ENCODE data around the gene RAB17. TPM values are rescaled to one million over a fixed set of nuclear protein-coding genes. Genes with fewer than 3 reads are reported as not detected.

Gene RAB17
- total RNA-seq, 1 experiment from 2014 or later, result 60.9 TPM

DNA sequence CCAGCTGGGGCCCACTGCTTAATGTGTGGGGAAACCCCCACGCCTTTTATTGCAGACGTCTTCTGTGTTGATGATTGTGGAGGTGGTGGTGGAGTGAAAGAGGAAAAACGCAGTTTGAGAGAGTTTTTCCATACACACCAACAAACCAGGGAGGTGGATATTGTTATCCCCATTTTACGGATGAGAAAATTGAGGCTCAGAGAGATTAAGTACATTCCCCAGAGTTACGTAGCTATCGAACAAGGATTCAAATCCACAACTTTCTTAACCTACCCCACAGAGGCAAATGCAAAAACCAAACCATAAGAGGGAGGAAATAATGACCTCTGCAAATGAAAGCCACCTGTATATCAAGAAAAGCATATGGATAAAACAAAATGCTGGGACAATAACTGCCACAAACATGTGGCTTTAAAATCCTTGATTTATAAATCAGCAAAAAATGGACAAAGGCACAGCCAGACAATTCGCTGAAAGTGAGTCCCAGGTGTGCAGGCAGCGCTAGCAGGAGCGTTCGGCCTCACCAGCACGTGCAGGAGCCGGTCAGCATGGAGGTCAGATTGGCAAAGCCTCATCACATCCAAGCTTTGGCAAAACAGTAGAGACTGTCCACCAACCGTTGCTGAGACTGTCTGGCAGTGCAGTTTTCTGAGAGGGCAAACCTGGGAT is 12.6 kb upstream of the RAB17 start:
- ChIA-PET CTCF (interaction anchor here (0.5 kb wide), 1 partner anchor 8 kb away, joined by 3 read pairs; no protein-coding TSS in a partner anchor), POLR2A (no interaction called here)
- Mint-ChIP-seq H3K27me3 (ENCODE audit: insufficient read depth, unreplicated experiment) (no peaks in the 10 kb centered on the region), H3K4me3 (ENCODE audit: unreplicated experiment) (no peak overlapping the region), H3K9me3 (ENCODE audit: unreplicated experiment) (no peaks in the 10 kb centered on the region), H3K36me3 (ENCODE audit: insufficient read depth, unreplicated experiment) (no peaks in the 10 kb centered on the region), H3K27ac (ENCODE audit: unreplicated experiment) (peak overlapping the region; percentile 85), H3K4me1 (ENCODE audit: low read depth, unreplicated experiment) (peaks cover 16% of the 10 kb centered on the region)
- Histone ChIP-seq H3K9me3 (no peaks in the 10 kb centered on the region), H3K27me3 (replicated peaks; ENCODE audit: control insufficient read depth, insufficient read depth, low read length) (no peaks in the 10 kb centered on the region), H3K4me3 (ENCODE audit: low read depth, low read length) (no peak overlapping the region), H3K36me3 (ENCODE audit: control insufficient read depth, insufficient read depth, low read length) (no peaks in the 10 kb centered on the region), H3K4me1 (peaks cover 42% of the 10 kb centered on the region)
- BruUV-seq (replicated peaks), result no TSS peak
- intact Hi-C loops (cut with micrococcal nuclease; ENCODE audit: unreplicated experiment), result no loop called here
- TF ChIP-seq, protein P1, sequence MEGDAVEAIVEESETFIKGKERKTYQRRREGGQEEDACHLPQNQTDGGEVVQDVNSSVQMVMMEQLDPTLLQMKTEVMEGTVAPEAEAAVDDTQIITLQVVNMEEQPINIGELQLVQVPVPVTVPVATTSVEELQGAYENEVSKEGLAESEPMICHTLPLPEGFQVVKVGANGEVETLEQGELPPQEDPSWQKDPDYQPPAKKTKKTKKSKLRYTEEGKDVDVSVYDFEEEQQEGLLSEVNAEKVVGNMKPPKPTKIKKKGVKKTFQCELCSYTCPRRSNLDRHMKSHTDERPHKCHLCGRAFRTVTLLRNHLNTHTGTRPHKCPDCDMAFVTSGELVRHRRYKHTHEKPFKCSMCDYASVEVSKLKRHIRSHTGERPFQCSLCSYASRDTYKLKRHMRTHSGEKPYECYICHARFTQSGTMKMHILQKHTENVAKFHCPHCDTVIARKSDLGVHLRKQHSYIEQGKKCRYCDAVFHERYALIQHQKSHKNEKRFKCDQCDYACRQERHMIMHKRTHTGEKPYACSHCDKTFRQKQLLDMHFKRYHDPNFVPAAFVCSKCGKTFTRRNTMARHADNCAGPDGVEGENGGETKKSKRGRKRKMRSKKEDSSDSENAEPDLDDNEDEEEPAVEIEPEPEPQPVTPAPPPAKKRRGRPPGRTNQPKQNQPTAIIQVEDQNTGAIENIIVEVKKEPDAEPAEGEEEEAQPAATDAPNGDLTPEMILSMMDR (IDR thresholded peaks at IDR 0.05; ENCODE audit: insufficient read depth in 1 of 2, low read depth in 1 of 2, low read length in 1 of 2, severe bottlenecking in 1 of 2, unreplicated experiment in 1 of 2), result no peak
- no peak for DNase-seq

DNA sequence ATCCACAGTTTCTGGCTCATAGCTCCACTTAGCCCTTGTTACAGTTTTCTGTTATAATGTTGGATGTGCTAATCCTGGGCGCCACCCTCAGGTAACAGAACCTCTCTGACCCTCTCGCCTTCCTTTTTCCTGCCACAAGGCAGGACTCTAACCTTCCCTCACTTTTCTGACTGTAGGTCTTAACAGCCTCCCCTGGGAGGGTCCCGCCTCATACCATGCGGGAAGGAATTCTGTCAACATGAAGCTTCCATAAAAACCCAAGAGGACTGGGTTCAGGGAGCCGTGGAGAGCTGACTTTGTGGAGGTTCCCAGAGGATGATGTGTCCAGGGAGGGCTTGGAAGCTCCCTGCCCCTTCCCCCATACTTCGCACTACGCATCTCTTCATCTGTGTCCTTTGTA is 11.9 kb upstream of the RAB17 start:
- CTCF ChIA-PET, result interaction anchor here (0.5 to 1.2 kb wide), 8 partner anchors 8 to 143 kb away, joined by 3 to 7 read pairs (median 4); no protein-coding TSS in a partner anchor
- POLR2A ChIA-PET, result interaction anchor here (0.8 kb wide), 1 partner anchor 12 kb away, joined by 4 read pairs; the partner anchor contains the start of gene RAB17
- DNase-seq, result no peak
- Mint-ChIP-seq H3K27ac (ENCODE audit: unreplicated experiment) (peak overlapping the region; percentile 85), H3K9me3 (ENCODE audit: unreplicated experiment) (no peaks in the 10 kb centered on the region), H3K4me1 (ENCODE audit: low read depth, unreplicated experiment) (peaks cover 23% of the 10 kb centered on the region), H3K27me3 (ENCODE audit: insufficient read depth, unreplicated experiment) (no peaks in the 10 kb centered on the region), H3K4me3 (ENCODE audit: unreplicated experiment) (peak overlapping the region; percentile 35), H3K36me3 (ENCODE audit: insufficient read depth, unreplicated experiment) (no peaks in the 10 kb centered on the region)
- no peaks in the 10 kb centered on the region for H3K27me3 ChIP-seq (replicated peaks; ENCODE audit: control insufficient read depth, insufficient read depth, low read length)
- H3K4me3 ChIP-seq (ENCODE audit: low read depth, low read length), result no peak overlapping the region
- no peaks in the 10 kb centered on the region for H3K9me3 ChIP-seq
- TF ChIP-seq, protein P1 (IDR thresholded peaks at IDR 0.05; ENCODE audit: insufficient read depth in 1 of 2, low read depth in 1 of 2, low read length in 1 of 2, severe bottlenecking in 1 of 2, unreplicated experiment in 1 of 2), result no peak
- no TSS peak for BruUV-seq (replicated peaks)
- no peaks in the 10 kb centered on the region for H3K36me3 ChIP-seq (ENCODE audit: control insufficient read depth, insufficient read depth, low read length)
- intact Hi-C loops (cut with micrococcal nuclease; ENCODE audit: unreplicated experiment), result no loop called here
- peaks cover 42% of the 10 kb centered on the region for H3K4me1 ChIP-seq

DNA sequence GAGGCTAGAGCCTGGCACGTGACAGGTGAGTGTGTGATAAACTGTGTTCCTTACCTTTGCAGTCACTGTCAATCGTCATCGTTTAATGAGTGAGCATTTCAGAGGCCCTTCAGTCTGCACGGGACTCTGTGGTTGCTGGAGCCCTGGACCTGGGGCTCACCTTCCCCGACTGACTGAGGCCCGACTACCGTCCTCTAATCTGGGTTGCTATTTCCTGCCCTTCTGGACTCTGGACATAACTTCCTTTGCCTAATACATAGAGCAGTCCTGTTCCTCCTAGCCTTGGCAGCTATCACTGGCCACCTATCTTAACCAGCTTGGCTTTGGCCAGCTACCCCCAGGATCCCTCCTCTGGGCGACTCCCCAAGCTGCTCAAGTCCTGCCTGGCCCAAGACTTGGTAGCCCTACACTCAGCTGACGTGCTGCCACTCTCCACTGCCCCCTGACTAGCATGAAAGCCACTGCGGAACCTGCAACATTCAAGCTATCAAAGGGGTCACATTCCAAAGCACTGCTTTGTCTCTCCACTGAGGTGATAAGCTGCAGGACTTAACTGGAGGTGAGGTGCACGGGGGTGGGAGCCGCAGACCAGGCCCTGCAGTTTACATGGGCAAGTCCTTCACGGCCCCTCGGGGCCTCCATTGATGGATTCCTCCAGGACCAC is 11.1 kb upstream of the RAB17 start:
- intact Hi-C loops (cut with micrococcal nuclease; ENCODE audit: unreplicated experiment), result no loop called here
- Histone ChIP-seq H3K27me3 (replicated peaks; ENCODE audit: control insufficient read depth, insufficient read depth, low read length) (no peaks in the 10 kb centered on the region), H3K4me3 (ENCODE audit: low read depth, low read length) (no peak overlapping the region), H3K36me3 (ENCODE audit: control insufficient read depth, insufficient read depth, low read length) (no peaks in the 10 kb centered on the region), H3K9me3 (no peaks in the 10 kb centered on the region), H3K4me1 (peaks cover 44% of the 10 kb centered on the region)
- H3K4me1 Mint-ChIP-seq (ENCODE audit: low read depth, unreplicated experiment), result peaks cover 28% of the 10 kb centered on the region
- no peak overlapping the region for H3K4me3 Mint-ChIP-seq (ENCODE audit: unreplicated experiment)
- no TSS peak for BruUV-seq (replicated peaks)
- peak overlapping the region; percentile 85 for H3K27ac Mint-ChIP-seq (ENCODE audit: unreplicated experiment)
- H3K36me3 Mint-ChIP-seq (ENCODE audit: insufficient read depth, unreplicated experiment), result no peaks in the 10 kb centered on the region
- ChIA-PET CTCF (interaction anchor here (0.6 to 1.2 kb wide), 8 partner anchors 10 to 143 kb away, joined by 3 to 7 read pairs (median 4); no protein-coding TSS in a partner anchor), POLR2A (interaction anchor here (0.8 to 1.0 kb wide), 2 partner anchors 11 to 114 kb away, joined by 4 read pairs; partner anchors contain the start of gene RAB17)
- H3K9me3 Mint-ChIP-seq (ENCODE audit: unreplicated experiment), result no peaks in the 10 kb centered on the region
- peak; percentile 59 to 81 for DNase-seq
- H3K27me3 Mint-ChIP-seq (ENCODE audit: insufficient read depth, unreplicated experiment), result no peaks in the 10 kb centered on the region
- TF ChIP-seq, protein P1 (IDR thresholded peaks at IDR 0.05; ENCODE audit: insufficient read depth in 1 of 2, low read depth in 1 of 2, low read length in 1 of 2, severe bottlenecking in 1 of 2, unreplicated experiment in 1 of 2), result peak in 1 of 2 experiments; percentile 9
